ENCODE results near the gene GOLIM4.

GOLIM4 gene

DNA sequence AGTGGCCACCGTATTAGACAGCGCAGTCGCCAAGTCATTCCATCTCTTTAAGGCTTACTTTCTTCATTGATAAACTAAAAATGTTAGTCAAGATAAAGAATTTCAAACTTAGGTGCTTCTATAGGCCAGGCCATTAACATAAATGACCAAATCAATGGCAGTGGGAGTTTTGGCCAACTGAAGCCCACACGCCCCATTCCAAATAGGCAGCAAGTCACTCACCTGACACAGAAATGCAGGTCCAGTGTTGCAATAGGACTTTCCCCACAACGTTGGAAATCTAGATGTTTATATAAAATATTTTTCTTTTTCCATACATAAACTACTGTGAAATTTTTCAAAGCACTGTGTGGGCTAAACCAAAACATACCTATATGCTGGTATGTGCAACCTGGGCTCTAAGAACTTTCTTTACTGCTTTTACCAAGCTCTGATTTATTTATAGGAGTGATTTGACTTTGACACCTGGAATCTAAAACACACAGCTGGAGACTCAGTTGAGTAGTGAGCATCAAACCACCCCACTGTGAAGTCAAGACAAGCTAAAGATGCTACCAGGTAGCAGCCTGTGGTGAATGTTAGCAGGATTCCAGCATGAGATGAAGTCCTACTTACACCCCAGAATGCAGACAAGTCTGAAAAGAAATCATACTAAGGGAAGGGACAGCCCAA, 15.1 kb downstream of the GOLIM4 start:
- TF ChIP-seq CTCF (IDR thresholded peaks at IDR 0.05) = no peak

DNA sequence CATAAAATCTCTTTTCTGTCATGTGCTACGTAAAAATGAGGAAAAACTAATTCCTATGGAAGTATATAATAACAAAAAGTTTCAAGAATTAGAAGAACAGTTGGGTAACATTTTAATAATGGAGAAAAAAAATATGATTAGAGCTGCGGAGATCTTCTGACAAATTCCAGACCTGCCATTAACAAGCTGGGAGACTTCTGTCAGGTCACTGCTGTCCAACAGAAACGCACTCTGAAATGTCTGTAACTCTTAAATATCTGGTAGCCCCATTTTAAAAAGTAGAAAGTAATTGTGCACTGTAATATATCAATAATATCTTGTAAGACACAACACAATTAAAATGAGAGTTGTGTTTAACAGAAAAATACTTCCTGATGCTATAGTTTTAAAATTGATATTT, 15.7 kb downstream of the GOLIM4 start:
- no peak for TF ChIP-seq CTCF (IDR thresholded peaks at IDR 0.05)

- TF ChIP-seq CTCF (IDR thresholded peaks at IDR 0.05) = no peak
Measured at GRCh38 chr3:168077091-168077490, 18.6 kb downstream of the GOLIM4 start.

DNA sequence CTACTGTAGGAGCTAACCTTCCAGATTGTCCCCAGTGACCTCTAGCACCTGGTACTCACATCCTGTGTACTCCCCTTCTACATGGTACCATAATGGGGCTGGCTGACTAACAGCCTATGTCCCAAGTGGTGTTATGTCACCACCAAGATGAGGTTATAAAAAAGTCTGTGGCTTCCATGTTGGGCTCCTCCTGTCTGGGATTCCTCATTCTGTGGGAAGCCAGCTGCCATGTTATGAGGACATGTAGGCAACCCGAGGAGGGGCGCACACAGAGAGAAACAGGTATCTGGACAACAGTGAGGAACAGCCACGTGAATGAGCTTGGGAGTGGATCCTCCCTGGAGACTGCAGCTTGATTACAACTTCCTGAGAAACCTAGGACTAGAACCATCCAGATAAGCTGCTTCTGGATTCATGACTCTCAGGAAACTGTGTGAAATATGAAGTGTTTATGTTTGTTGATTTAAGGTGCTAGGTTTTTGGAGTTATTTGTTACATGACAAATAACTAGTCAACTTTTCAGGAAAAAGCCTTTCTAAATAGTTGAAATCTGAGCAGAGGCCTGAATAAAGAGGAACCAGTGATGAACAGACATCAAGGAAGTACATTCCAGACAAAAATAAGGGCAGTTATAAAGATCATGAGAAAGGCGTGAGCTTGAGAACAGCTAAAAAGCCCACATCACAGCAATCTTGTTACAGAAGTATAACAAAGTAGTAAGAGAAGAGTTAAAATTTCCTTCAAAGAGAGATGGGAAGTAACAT, 21.7 kb downstream of the GOLIM4 start:
- no peak for TF ChIP-seq CTCF (IDR thresholded peaks at IDR 0.05)

GRCh38 chr3:168072323-168072650, 23.4 kb downstream of the GOLIM4 start:
- no peak for TF ChIP-seq CTCF (IDR thresholded peaks at IDR 0.05)

DNA sequence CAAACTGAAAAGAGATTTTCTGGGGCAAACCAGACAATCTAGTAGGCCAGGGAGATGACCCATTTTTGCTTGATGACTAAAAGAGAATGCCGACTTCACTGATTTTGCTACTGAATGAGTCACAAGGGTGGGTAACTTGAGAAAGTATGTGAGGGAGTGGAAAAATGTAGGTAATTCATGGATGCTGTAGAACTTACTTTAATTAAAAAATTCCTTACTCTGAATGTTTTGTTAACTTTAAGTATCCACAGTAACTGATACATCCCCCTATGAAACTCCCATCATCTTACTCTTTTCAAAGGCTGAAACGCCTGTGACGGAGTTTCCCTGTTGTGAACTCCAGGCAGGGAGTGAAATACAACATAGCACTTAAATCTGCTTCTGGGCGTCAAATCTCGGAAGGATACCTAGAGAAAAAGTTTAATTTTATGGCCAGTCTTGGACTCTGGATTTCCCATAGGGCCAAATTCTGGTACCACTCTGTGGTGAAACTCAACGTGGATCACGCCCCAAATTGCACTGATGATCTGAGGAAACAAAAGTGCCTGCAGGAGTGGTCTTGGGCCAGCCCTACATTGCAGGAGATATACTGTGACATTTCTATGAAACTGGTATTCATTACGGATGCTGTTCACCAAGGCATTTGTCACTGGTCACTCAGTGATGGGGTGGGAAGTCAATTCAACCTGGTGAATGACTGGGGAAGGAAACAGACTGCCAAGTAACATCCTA, 24.0 kb downstream of the GOLIM4 start:
- TF ChIP-seq CTCF (IDR thresholded peaks at IDR 0.05) = no peak

DNA sequence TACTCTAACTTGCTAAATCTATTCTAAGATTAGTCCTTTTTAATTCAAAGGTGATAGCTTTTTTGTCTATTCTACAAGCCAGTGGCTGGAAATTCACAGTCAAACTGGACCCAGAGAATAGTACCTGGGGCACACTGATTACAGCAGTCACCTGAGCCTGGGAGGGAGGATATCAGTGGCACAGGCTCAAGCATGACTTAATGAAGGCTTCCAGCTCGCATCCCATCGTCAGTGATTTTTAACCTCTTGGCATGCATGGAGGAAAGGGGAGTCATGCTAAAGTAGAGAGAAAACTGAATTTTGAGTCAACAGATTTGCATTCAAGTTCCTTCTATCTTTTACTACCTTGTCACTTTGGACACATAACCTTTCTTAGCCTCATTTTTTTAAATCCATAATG, 24.8 kb downstream of the GOLIM4 start:
- TF ChIP-seq CTCF (IDR thresholded peaks at IDR 0.05) = no peak
